ENCODE data around the gene ATXN1L. TPM values are rescaled to one million over a fixed set of nuclear protein-coding genes. Genes with fewer than 3 reads are reported as not detected.

ATXN1L gene
- polyA plus RNA-seq, 1 of the 3 experiments (the other 2 are of a cell fraction), result 8.0 TPM

DNA sequence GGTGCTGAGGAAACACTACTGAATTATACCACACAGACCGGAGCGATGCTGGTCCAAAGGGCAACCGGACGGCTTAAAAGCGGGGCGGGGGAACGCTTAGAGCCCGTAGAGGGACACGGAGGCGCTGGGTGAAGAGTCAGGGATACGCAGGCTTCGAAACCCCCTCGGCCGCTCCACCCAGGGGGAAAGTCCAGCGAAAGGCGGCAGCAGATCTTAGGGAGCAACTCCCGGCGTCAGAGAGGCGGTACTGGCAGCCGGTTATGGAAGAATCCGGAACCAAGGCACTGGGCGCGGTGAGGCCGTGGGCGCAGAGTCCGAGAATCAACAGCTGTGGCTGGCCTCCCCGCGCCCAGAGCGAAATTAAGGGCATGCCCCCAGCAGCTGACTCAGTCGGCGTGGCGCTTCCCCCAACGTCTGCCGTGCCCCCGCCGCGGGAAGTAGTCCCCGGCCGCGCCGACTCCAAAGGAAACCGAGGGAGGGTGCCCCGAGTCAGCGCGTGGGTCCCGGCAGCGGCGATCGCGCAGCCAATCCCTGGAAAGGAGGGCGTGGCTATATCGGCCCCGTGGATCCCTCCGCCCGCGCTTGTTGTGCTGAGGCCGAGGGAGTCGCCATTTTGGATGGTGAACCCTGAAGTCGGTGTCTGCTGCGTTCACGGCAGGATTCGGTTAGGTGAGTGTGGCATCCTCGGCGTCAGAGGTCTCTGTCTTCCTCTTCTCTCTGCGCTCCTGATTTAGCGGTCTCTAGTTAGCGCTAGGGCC lies 49.3 kb downstream of the ATXN1L start, which contains the start of gene IST1 (continued):
- TF ChIP-seq MXI1 (IDR thresholded peaks at IDR 0.05; ENCODE audit: low read depth, low read length) (peak; percentile 84), CHD2 (IDR thresholded peaks at IDR 0.05; ENCODE audit: low read length, partially characterized antibody) (peak; percentile 98), TCF12 (IDR thresholded peaks at IDR 0.05) (peak; percentile 41; the same call in 1 of the 2 replicates), GABPA (IDR thresholded peaks at IDR 0.05; ENCODE audit: low read depth) (peak; percentile 47), USF1 (IDR thresholded peaks at IDR 0.05; ENCODE audit: borderline replicate concordance, low read depth) (no peak), SMC3 (IDR thresholded peaks at IDR 0.05; ENCODE audit: low read depth, low read length) (no peak), NFIC (IDR thresholded peaks at IDR 0.05; ENCODE audit: borderline replicate concordance) (peak; percentile 17; the same call in 1 of the 2 replicates), RXRA (IDR thresholded peaks at IDR 0.05; ENCODE audit: borderline replicate concordance, low read depth) (peak; percentile 73)
- TF ChIP-seq, protein P1, sequence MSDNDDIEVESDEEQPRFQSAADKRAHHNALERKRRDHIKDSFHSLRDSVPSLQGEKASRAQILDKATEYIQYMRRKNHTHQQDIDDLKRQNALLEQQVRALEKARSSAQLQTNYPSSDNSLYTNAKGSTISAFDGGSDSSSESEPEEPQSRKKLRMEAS (IDR thresholded peaks at IDR 0.05; ENCODE audit: low read depth), result peak; percentile 86
- TF ChIP-seq, protein P2, sequence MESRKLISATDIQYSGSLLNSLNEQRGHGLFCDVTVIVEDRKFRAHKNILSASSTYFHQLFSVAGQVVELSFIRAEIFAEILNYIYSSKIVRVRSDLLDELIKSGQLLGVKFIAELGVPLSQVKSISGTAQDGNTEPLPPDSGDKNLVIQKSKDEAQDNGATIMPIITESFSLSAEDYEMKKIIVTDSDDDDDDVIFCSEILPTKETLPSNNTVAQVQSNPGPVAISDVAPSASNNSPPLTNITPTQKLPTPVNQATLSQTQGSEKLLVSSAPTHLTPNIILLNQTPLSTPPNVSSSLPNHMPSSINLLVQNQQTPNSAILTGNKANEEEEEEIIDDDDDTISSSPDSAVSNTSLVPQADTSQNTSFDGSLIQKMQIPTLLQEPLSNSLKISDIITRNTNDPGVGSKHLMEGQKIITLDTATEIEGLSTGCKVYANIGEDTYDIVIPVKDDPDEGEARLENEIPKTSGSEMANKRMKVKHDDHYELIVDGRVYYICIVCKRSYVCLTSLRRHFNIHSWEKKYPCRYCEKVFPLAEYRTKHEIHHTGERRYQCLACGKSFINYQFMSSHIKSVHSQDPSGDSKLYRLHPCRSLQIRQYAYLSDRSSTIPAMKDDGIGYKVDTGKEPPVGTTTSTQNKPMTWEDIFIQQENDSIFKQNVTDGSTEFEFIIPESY (IDR thresholded peaks at IDR 0.05; ENCODE audit: borderline replicate concordance, low read depth), result 0 out of 2 replicates have a peak, but pooled peaks have one; percentile 45

DNA sequence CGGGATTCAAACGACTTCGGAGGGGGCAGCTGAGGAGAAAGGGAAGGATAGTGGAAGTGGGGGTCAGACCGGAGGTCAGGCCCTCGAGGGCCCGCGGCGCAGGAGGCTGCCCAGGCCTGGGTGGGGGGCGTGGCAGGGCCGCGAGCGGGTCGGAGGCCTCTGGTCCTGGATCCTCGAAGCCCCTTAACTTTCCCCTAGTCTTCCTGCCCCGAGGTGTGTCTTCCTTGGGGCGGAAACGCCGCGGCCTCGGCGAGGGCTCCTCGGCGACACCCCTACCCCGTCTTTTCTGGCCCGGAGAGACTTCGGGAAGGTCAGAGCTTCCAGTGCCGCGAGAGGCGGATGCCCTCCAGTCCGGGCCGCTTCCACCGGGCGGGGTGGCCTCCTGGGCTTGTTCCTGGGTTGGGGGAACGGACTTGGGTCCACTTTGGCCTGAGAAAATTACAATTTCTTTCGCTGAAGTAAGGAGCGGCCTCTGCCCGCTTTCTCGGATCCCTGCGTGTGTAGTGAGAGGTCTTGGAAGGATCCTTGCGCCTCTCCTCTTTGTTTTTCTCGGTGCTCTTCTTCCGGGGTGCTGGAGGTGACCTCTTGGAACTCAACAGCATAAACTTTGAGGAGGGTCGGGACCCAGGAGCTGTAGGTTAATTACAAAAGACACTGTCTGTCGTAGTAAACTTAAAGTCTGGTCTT lies 50.0 kb downstream of the ATXN1L start:
- Histone ChIP-seq H3K4me3 (ENCODE audit: low read depth in 2 of 2, low read length in 1 of 2) (peak overlapping the region; percentile 69 to 94), H3K9me2 (no peaks in the 10 kb centered on the region), H3K9ac (peak overlapping the region; percentile 98), H3K4me2 (peak overlapping the region; percentile 90), H3K27ac (ENCODE audit: low read depth in 2 of 2, low read length in 1 of 2) (peak overlapping the region; percentile 90 to 94), H3K27me3 (ENCODE audit: insufficient read depth) (no peaks in the 10 kb centered on the region), H3K4me1 (ENCODE audit: control insufficient read depth in 1 of 2, insufficient read depth in 2 of 2, low read depth in 1 of 2, low read length in 1 of 2) (peaks cover 5 to 6% of the 10 kb centered on the region in 2 experiments; a peak in 1 of 4 replicates), H3K79me2 (ENCODE audit: insufficient read depth) (peaks cover 55% of the 10 kb centered on the region), H3K9me3 (no peaks in the 10 kb centered on the region), H3K36me3 (replicated peaks in 1 of 2; ENCODE audit: control insufficient read depth in 1 of 2, insufficient read depth in 2 of 2, low read length in 1 of 2) (peaks cover 0 to 19% of the 10 kb centered on the region in 2 experiments), H2AFZ (ENCODE audit: low read depth) (peak overlapping the region; percentile 69; the same call in 1 of the 2 replicates), H4K20me1 (ENCODE audit: insufficient read depth) (peaks cover 47% of the 10 kb centered on the region), H3F3A (replicated peaks; ENCODE audit: insufficient read depth) (peaks cover 17% of the 10 kb centered on the region)
- ChIA-PET CTCF (interaction anchor here (0.6 to 8.1 kb wide), 4 partner anchors 13 to 87 kb away, joined by 3 to 59 read pairs (median 4); partner anchors contain the start of gene ZNF821), POLR2A (interaction anchor here (1.7 kb wide), 1 partner anchor 12 kb away, joined by 13 read pairs; the partner anchor contains the start of gene ZNF821)
- WGBS (ENCODE audit: low lambda C conversion rate), result 0% methylated on average over 17 of the region's 44 CpGs
- DNase-seq, result no peak
- TF ChIP-seq EZH2phosphoT487 (IDR thresholded peaks at IDR 0.05; ENCODE audit: borderline replicate concordance, low read depth) (no peak), RCOR1 (IDR thresholded peaks at IDR 0.05; ENCODE audit: low read length) (no peak), SIN3A (IDR thresholded peaks at IDR 0.05; ENCODE audit: borderline replicate concordance, low read depth, low read length) (0 out of 2 replicates have a peak, but pooled peaks have one; percentile 47), EP300 (IDR thresholded peaks at IDR 0.05; ENCODE audit: borderline replicate concordance in 1 of 2, low read depth in 1 of 2, low read length in 1 of 2) (0 out of 4 replicates have a peak, but pooled peaks of 1 of the 2 experiments have one; percentile 14), TCF12 (IDR thresholded peaks at IDR 0.05) (no peak), POLR2AphosphoS5 (IDR thresholded peaks at IDR 0.05; ENCODE audit: low read depth, low read length) (no peak), GATA2 (CRISPR knock-in tag; IDR thresholded peaks at IDR 0.05) (no peak)
- TF ChIP-seq, protein P3, sequence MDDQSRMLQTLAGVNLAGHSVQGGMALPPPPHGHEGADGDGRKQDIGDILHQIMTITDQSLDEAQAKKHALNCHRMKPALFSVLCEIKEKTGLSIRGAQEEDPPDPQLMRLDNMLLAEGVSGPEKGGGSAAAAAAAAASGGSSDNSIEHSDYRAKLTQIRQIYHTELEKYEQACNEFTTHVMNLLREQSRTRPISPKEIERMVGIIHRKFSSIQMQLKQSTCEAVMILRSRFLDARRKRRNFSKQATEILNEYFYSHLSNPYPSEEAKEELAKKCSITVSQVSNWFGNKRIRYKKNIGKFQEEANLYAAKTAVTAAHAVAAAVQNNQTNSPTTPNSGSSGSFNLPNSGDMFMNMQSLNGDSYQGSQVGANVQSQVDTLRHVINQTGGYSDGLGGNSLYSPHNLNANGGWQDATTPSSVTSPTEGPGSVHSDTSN (IDR thresholded peaks at IDR 0.05), result no peak
- TF ChIP-seq, protein P4, sequence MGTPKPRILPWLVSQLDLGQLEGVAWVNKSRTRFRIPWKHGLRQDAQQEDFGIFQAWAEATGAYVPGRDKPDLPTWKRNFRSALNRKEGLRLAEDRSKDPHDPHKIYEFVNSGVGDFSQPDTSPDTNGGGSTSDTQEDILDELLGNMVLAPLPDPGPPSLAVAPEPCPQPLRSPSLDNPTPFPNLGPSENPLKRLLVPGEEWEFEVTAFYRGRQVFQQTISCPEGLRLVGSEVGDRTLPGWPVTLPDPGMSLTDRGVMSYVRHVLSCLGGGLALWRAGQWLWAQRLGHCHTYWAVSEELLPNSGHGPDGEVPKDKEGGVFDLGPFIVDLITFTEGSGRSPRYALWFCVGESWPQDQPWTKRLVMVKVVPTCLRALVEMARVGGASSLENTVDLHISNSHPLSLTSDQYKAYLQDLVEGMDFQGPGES (IDR thresholded peaks at IDR 0.05; ENCODE audit: low read depth, low read length), result no peak
- TF ChIP-seq, protein P1 (IDR thresholded peaks at IDR 0.05; ENCODE audit: low read depth), result no peak; the same call in 1 of the 2 replicates
- TF ChIP-seq, protein P5, sequence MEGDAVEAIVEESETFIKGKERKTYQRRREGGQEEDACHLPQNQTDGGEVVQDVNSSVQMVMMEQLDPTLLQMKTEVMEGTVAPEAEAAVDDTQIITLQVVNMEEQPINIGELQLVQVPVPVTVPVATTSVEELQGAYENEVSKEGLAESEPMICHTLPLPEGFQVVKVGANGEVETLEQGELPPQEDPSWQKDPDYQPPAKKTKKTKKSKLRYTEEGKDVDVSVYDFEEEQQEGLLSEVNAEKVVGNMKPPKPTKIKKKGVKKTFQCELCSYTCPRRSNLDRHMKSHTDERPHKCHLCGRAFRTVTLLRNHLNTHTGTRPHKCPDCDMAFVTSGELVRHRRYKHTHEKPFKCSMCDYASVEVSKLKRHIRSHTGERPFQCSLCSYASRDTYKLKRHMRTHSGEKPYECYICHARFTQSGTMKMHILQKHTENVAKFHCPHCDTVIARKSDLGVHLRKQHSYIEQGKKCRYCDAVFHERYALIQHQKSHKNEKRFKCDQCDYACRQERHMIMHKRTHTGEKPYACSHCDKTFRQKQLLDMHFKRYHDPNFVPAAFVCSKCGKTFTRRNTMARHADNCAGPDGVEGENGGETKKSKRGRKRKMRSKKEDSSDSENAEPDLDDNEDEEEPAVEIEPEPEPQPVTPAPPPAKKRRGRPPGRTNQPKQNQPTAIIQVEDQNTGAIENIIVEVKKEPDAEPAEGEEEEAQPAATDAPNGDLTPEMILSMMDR (IDR thresholded peaks at IDR 0.05), result no peak

Data from SK-N-SH (cell line).